LoVo (cell line): Measurements from ENCODE around the gene TBC1D25.
"Not testable (repeated sequence)": the region's sequence is repeated elsewhere in the genome, so short reads cannot be mapped to it uniquely, and the experiment has no call there.

Source experiments
- DNase-seq: peaks from one replicate; pipeline ENCODE4 v3.0.0-alpha.2; 2016; ENCODE audit warnings: low spot score

The TBC1D25 gene

GRCh38 chrX:48515842-48516241 lies 23.7 kb upstream of the TBC1D25 start:
- no peak for DNase-seq

- DNase-seq = no peak
Observed at GRCh38 chrX:48516285-48516684, 23.2 kb upstream of the TBC1D25 start.

GRCh38 chrX:48516987-48517386 lies 22.5 kb upstream of the TBC1D25 start:
- no peak for DNase-seq

GRCh38 chrX:48519481-48519880 lies 20.0 kb upstream of the TBC1D25 start:
- DNase-seq = not testable (repeated sequence)

- no peak for DNase-seq
Observed at GRCh38 chrX:48520455-48520854, 19.1 kb upstream of the TBC1D25 start.

GRCh38 chrX:48520976-48521352 lies 18.6 kb upstream of the TBC1D25 start:
- no peak for DNase-seq

- DNase-seq = peak; percentile 89
Observed at GRCh38 chrX:48521353-48522243, 17.9 kb upstream of the TBC1D25 start, which contains the start of gene EBP. Gene EBP, plus strand, starts transcription at chrX:48521808. Its CDS starts 1,964 bp downstream, at chrX:48523772.

- no peak for DNase-seq
Observed at GRCh38 chrX:48522291-48522690, 17.2 kb upstream of the TBC1D25 start.

GRCh38 chrX:48523682-48524081 lies 15.8 kb upstream of the TBC1D25 start:
- DNase-seq = no peak

- DNase-seq = not testable (repeated sequence)
Observed at GRCh38 chrX:48525853-48526252, 13.7 kb upstream of the TBC1D25 start.

- no peak for DNase-seq
Observed at GRCh38 chrX:48530736-48531135, 8.8 kb upstream of the TBC1D25 start.

GRCh38 chrX:48531358-48531959 lies 8.1 kb upstream of the TBC1D25 start:
- DNase-seq = peak; percentile 68

- DNase-seq = no peak
Observed at GRCh38 chrX:48532161-48532560, 7.4 kb upstream of the TBC1D25 start.

- DNase-seq = no peak
Observed at GRCh38 chrX:48533165-48533564, 6.3 kb upstream of the TBC1D25 start.

GRCh38 chrX:48538641-48539344 lies 721 bp upstream of the TBC1D25 start:
- DNase-seq = no peak

GRCh38 chrX:48540028-48540375 lies 488 bp downstream of the TBC1D25 start:
- DNase-seq = peak; percentile 30

- DNase-seq = no peak
Observed at GRCh38 chrX:48540480-48540879, 966 bp downstream of the TBC1D25 start.

GRCh38 chrX:48541140-48541814 lies 1.8 kb downstream of the TBC1D25 start:
- DNase-seq = no peak

GRCh38 chrX:48548871-48549270 lies 9.4 kb downstream of the TBC1D25 start:
- no peak for DNase-seq

GRCh38 chrX:48555731-48556325 lies 16.3 kb downstream of the TBC1D25 start:
- not testable (repeated sequence) for DNase-seq

GRCh38 chrX:48558271-48558670 lies 18.8 kb downstream of the TBC1D25 start:
- DNase-seq = no peak

- no peak for DNase-seq
Observed at GRCh38 chrX:48559636-48560035, 20.1 kb downstream of the TBC1D25 start.
